ENCODE results near the gene MUSTN1. TPM values are rescaled to one million over a fixed set of nuclear protein-coding genes. Genes with fewer than 3 reads are reported as not detected.

MUSTN1 gene
- total and polyA plus RNA-seq, 2 of the 13 experiments (the other 11 are each of a cell fraction or from before 2014, with no cell fraction given) = 0.84 to 1.4 TPM

GRCh38 chr3:52874160-52874701, 39.4 kb upstream of the MUSTN1 start:
- no TSS peak for BruUV-seq (replicated peaks)
- Histone ChIP-seq H2AFZ (ENCODE audit: low read length) (no peak overlapping the region), H3K9me3 (ENCODE audit: low read length) (no peaks in the 10 kb centered on the region), H3K36me3 (replicated peaks in 1 of 2; ENCODE audit: control insufficient read depth in 1 of 2, insufficient read depth in 2 of 2, low read length in 2 of 2) (0 out of 5 replicates have a peak, but pooled peaks cover 0 to 3% of the 10 kb centered on the region in 2 experiments), H3K27ac (ENCODE audit: extremely low read length, insufficient read depth, low read length) (no peak overlapping the region), H3K27me3 (ENCODE audit: control insufficient read depth in 1 of 2, insufficient read depth in 2 of 2, low read length in 2 of 2) (no peaks in the 10 kb centered on the region), H3K4me2 (ENCODE audit: low read depth, low read length) (no peak overlapping the region), H4K20me1 (ENCODE audit: insufficient read depth, low read length) (no peaks in the 10 kb centered on the region), H3K4me1 (ENCODE audit: insufficient read depth, low read length) (peaks cover 36% of the 10 kb centered on the region), H3K79me2 (ENCODE audit: insufficient read depth, low read length) (no peaks in the 10 kb centered on the region), H3K9ac (ENCODE audit: insufficient read depth, low read depth, low read length) (no peak overlapping the region), H3K4me3 (replicated peaks in 1 of 3; ENCODE audit: insufficient read depth in 1 of 3, low read depth in 2 of 3, low read length in 3 of 3) (no peak overlapping the region)
- ATAC-seq (no peak), FAIRE-seq (no peak), DNase-seq (ENCODE audit: low spot score) (no peak)
- in situ Hi-C loops (cut with HindIII; ENCODE audit: extremely low pct_ligation_motif_present, low pct_unique_long_range_greater_than_20kb) = no loop called here
- ChIA-PET POLR2A (no interaction called here), CTCF (ENCODE audit: low intra/inter-chr PET ratio, low total read pairs) (no interaction called here)
- intact Hi-C loops (cut with micrococcal nuclease; ENCODE audit: unreplicated experiment) = no loop called here
- WGBS (ENCODE audit: low lambda C conversion rate) = 96% methylated on average over 5 of the region's 5 CpGs
- TF ChIP-seq TEAD2 (CRISPR knock-in tag; IDR thresholded peaks at IDR 0.05) = no peak
- TF ChIP-seq DNMT3B (CRISPR knock-in tag; conservative IDR thresholded peaks at IDR 0.05) = no peak
- no peak for TF ChIP-seq ZBTB2 (CRISPR knock-in tag; IDR thresholded peaks at IDR 0.05; ENCODE audit: low read depth)
- no peak for TF ChIP-seq STAG1 (CRISPR knock-in tag; IDR thresholded peaks at IDR 0.05)
- TF ChIP-seq ZSCAN20 (CRISPR knock-in tag; IDR thresholded peaks at IDR 0.05; ENCODE audit: borderline replicate concordance) = no peak
- no peak for TF ChIP-seq ZBTB40 (IDR thresholded peaks at IDR 0.05)
- no peak for TF ChIP-seq ZBTB40 (CRISPR knock-in tag; IDR thresholded peaks at IDR 0.05)
- no peak for TF ChIP-seq ZNF766 (CRISPR knock-in tag; IDR thresholded peaks at IDR 0.05; ENCODE audit: borderline replicate concordance)
- no peak for TF ChIP-seq PRDM15 (CRISPR knock-in tag; IDR thresholded peaks at IDR 0.05)
- no peak for TF ChIP-seq ZNF781 (CRISPR knock-in tag; IDR thresholded peaks at IDR 0.05; ENCODE audit: borderline replicate concordance, not compliant biosample characterization)
- no peak for TF ChIP-seq PAWR (CRISPR knock-in tag; IDR thresholded peaks at IDR 0.05; ENCODE audit: borderline replicate concordance)
